HG03108 (cell line): ENCODE measurements around the gene PNPLA2.

Experiments
- ATAC-seq: cut with Tn5 transposase; IDR thresholded peaks from one replicate; pipeline ENCODE4 v1.9.1; 2021; ENCODE audit warnings: moderate library complexity; ENCODE audit not compliant: unreplicated experiment

PNPLA2 gene

DNA sequence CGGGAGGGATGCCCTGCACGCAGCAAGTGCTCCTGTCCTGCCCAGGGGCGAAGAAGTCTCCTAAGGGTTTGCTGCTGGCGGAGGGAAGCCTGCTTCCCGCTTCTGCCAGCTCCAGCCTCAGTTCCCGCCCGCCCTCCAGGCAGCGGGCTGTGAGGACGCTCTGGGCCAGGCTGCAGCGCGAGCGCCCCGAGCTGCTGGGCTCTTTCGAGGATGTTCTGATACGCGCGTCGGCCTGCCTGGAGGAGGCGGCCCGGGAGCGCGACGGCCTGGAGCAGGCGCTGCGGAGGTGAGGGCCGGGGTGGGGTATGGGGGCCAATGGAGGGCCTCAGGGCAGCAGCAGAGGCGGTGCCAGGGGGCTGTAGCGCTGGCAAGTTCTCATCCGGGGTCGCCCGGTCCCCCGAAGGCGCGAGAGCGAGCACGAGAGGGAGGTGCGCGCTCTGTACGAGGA is 11.2 kb downstream of the PNPLA2 start:
- no peak for ATAC-seq

- ATAC-seq: peak; percentile 26
Observed at GRCh38 chr11:830295-831117, 11.8 kb downstream of the PNPLA2 start.

DNA sequence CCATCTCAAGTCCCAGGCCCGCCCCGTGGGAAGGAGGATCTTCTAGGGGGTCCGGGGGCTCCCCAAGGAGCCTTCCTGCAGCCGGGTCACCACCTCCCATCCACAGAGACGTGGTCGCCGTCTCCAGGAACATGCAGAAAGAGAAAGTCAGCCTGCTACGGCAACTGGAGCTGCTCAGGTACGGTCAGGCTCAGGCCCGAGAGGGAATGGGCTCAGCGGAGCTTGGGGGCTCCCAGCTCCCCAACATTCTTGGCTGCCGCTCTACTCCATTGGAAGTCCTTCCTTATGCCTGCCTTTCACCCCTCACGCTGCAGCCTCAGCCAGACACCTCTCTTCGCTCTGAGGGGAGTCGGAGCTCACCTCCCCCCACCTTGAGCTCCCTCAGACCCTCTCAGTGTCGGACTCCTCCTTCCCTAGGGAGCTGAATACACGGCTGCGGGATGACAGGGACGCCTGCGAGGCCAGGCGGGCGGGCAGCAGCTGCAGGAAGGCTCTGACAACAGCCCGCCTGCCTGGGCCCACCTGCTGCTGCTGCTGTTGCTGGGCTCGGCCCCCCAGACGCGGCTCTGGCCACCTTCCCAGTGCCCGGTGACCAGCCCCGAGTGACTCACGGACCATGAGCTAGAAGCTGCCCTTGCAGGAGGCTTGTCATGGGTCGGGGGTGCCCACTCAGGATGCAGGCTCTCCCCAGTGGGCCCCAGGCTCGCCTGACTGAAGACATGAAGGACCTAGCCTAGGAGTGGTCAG is 12.6 kb downstream of the PNPLA2 start:
- no peak for ATAC-seq

- no peak for ATAC-seq
Observed at GRCh38 chr11:831961-832528, 13.3 kb downstream of the PNPLA2 start.

- ATAC-seq: peak; percentile 29
Observed at GRCh38 chr11:832529-833113, 13.9 kb downstream of the PNPLA2 start, which contains the start of gene CD151. Gene CD151, plus strand, starts transcription at chr11:832952. Its CDS starts 3,118 bp downstream, at chr11:836070.

- ATAC-seq: no peak
Observed at GRCh38 chr11:833114-833791, 14.5 kb downstream of the PNPLA2 start.

- no peak for ATAC-seq
Observed at GRCh38 chr11:833849-834311, 15.2 kb downstream of the PNPLA2 start.

GRCh38 chr11:834371-835316 is 15.9 kb downstream of the PNPLA2 start:
- no peak for ATAC-seq

DNA sequence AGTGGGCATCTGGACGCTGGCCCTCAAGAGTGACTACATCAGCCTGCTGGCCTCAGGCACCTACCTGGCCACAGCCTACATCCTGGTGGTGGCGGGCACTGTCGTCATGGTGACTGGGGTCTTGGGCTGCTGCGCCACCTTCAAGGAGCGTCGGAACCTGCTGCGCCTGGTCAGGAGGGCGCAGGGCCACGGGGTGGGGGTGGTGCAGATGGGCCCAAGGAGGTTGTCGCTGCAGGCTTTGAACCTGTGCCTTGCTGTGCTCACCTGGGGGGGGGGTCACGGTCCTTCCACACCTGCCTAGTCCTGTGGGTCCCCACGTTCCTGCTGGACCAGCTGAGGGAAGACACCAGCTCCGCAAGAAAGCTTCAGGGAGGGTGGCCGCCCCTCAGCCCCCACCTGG is 17.6 kb downstream of the PNPLA2 start:
- ATAC-seq: no peak

DNA sequence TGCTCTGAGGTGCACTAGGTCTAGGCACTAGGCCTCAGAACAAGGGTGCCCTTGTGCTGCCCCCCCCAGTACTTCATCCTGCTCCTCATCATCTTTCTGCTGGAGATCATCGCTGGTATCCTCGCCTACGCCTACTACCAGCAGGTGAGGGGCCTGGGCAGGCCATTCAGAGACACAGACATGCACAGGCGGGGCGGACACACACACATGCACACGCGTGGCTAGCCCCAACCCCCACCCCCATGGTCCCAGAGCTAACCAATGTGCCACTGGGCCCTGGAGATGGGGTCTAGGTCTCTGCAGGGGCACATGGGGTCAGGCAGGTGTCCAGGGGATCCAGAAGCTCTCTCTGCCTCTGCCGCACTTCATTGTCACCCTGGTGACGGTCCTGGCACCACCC is 18.0 kb downstream of the PNPLA2 start:
- no peak for ATAC-seq

DNA sequence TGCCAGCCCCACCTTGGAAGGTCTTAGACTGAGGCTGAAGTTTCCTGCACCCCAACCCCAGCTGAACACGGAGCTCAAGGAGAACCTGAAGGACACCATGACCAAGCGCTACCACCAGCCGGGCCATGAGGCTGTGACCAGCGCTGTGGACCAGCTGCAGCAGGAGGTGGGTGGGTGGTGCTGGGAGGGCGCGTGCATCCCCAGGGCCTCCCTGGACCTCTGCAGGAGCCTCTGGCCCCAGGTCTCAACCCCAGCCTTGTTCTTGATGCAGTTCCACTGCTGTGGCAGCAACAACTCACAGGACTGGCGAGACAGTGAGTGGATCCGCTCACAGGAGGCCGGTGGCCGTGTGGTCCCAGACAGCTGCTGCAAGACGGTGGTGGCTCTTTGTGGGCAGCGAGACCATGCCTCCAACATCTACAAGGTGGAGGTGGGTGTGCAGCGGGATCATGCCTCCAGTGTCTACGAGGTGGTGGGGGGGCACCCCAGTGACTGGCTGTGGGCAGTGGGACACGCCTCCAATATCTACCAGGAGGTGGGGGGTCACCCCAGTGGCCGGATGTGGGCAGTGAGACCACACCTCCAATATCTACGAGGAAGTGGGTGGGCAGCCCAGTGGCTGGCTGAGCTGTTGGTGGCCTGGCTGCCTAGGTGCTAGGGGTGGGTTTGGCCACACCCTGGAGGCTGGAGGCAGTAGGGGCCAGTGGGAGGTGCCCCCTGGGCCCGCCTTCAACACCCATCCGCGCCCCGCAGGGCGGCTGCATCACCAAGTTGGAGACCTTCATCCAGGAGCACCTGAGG is 18.7 kb downstream of the PNPLA2 start:
- ATAC-seq: no peak

- no peak for ATAC-seq
Observed at GRCh38 chr11:837990-838307, 19.2 kb downstream of the PNPLA2 start.

- no peak for ATAC-seq
Observed at GRCh38 chr11:838441-839279, 19.9 kb downstream of the PNPLA2 start.

DNA sequence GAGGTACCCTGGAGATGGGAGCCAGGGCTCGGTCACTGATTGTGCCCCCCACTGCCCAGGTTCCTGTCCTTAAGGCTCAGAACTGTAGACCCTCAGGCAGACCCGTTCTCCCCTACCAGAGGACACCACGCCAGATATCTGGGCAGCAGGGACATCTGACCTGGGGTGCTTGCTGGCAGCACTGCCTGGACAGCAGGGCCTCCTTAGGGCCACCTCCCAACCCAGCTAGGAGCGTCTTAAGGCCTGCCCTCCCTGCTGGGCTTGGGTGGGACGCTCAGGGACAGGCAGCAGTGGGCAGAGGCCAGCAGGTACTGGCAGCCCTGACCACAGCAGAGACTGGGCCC is 20.5 kb downstream of the PNPLA2 start:
- ATAC-seq: no peak

- no peak for ATAC-seq
Observed at GRCh38 chr11:839875-840617, 21.3 kb downstream of the PNPLA2 start.

DNA sequence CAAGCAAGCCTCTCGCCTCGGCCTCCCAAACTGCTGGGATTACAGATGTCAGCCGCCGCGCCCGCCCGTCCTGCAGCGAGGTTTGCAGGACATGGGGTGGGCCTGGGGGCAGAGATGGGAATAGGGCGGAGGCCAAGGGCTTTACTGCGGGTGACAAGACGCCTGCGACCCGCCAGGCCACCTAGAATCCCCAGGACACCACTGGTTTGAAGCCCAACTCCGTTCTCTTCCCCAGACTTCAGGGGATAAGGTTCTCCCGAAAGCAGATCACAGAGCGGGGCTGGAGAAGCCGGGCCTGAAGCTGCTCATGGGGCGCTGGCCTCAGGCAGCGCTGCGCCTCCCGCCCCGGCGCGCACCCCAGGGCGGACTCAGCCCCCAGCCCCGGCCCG is 23.3 kb downstream of the PNPLA2 start:
- ATAC-seq: peak; percentile 18

GRCh38 chr11:842370-843002 is 23.8 kb downstream of the PNPLA2 start, which contains the start of the genes POLR2L and TSPAN4:
Gene POLR2L, minus strand, starts transcription at chr11:842529. Its CDS starts 21 bp downstream, at chr11:842508.
Gene TSPAN4, plus strand, starts transcription at chr11:842852. Its CDS starts 7,453 bp downstream, at chr11:850305.
- peak; percentile 57 for ATAC-seq
